ENCODE data around the gene CFAP99. TPM values are rescaled to one million over a fixed set of nuclear protein-coding genes. Genes with fewer than 3 reads are reported as not detected.

The CFAP99 gene
- total RNA-seq, 6 donors from 2014 or later = 0.57 to 24.7 (median 9.3) TPM

DNA sequence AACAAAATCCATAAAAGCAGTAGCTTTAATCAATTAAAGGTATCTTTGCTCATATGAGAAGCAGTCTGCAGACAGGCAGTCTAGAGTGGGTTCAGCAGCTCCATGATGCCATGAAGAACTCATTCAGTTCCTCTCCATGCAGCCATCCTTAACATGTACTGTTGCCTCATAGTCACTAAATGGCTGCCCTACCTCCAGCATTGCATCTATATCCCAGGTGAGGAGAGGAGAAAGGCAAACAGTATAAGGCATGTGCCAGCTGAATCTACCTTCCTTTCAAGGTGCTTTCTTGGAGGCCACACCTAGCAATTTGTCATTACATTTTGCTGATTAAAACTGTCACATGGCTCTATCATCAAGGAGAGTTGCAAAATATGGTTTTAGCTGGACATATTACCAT lies 13.2 kb downstream of the CFAP99 start:
- no peaks in the 10 kb centered on the region for H3K9me3 ChIP-seq
- no peak overlapping the region for H3K27ac ChIP-seq
- H3K36me3 ChIP-seq = no peaks in the 10 kb centered on the region
- DNase-seq (no peak), ATAC-seq (ENCODE audit: low FRiP score in 2 of 2) (no peak)
- H3K4me1 ChIP-seq = no peaks in the 10 kb centered on the region
- H3K27me3 ChIP-seq = no peaks in the 10 kb centered on the region
- no peak for TF ChIP-seq POLR2AphosphoS5 (IDR thresholded peaks at IDR 0.05)
- TF ChIP-seq CTCF (IDR thresholded peaks at IDR 0.05) = no peak
- TF ChIP-seq EP300 (IDR thresholded peaks at IDR 0.05) = no peak
- TF ChIP-seq POLR2A (IDR thresholded peaks at IDR 0.05) = no peak
- no peak overlapping the region for H3K4me3 ChIP-seq

- TF ChIP-seq POLR2A (IDR thresholded peaks at IDR 0.05) (no peak), CTCF (IDR thresholded peaks at IDR 0.05) (no peak), POLR2AphosphoS5 (IDR thresholded peaks at IDR 0.05) (no peak), EP300 (IDR thresholded peaks at IDR 0.05) (no peak)
- DNase-seq (peak in 1 of 2 donors; percentile 59), ATAC-seq (ENCODE audit: low FRiP score in 2 of 2) (no peak)
- Histone ChIP-seq H3K4me1 (no peaks in the 10 kb centered on the region), H3K4me3 (no peak overlapping the region), H3K9me3 (no peaks in the 10 kb centered on the region), H3K36me3 (no peaks in the 10 kb centered on the region), H3K27ac (no peak overlapping the region), H3K27me3 (no peaks in the 10 kb centered on the region)
- WGBS, 2 donors = 80 to 81% methylated on average over 3 to 16 of the region's 20 CpGs
Observed at GRCh38 chr4:2432991-2433530, 14.3 kb downstream of the CFAP99 start.

GRCh38 chr4:2433609-2434350 lies 15.0 kb downstream of the CFAP99 start:
- ATAC-seq (ENCODE audit: low FRiP score in 2 of 2) = no peak
- Histone ChIP-seq H3K9me3 (no peaks in the 10 kb centered on the region), H3K27ac (no peak overlapping the region), H3K27me3 (no peaks in the 10 kb centered on the region), H3K36me3 (no peaks in the 10 kb centered on the region), H3K4me1 (no peaks in the 10 kb centered on the region), H3K4me3 (no peak overlapping the region)
- DNase-seq = no peak
- TF ChIP-seq EP300 (IDR thresholded peaks at IDR 0.05) (no peak), POLR2AphosphoS5 (IDR thresholded peaks at IDR 0.05) (no peak), POLR2A (IDR thresholded peaks at IDR 0.05) (no peak), CTCF (IDR thresholded peaks at IDR 0.05) (no peak)
- WGBS, 2 donors = 74 to 82% methylated on average over 23 to 29 of the region's 29 CpGs

DNA sequence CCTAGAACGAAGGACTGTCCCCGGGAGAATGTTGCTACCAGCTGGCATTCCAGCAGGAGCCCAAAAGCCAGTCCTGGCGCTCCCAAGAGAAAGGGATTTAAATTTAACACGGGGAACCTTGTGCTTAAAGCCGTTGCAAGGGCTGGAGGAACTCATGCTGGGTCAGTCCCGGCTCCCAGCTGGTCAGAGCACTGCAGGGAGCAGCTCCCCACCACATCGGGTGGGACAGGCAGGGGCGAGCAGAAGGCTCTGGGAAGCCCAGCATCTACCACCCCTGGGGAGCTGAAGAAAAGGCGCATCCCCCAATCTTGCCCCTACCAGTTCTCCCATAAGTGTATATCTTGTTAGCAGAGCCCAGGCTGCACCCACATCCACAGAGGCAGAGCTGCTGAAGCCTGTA lies 15.7 kb downstream of the CFAP99 start:
- 63 to 64% methylated on average over 4 to 9 of the region's 9 CpGs for WGBS, 2 donors
- ATAC-seq (ENCODE audit: low FRiP score in 2 of 2) (no peak), DNase-seq (no peak)
- Histone ChIP-seq H3K27me3 (no peaks in the 10 kb centered on the region), H3K27ac (no peak overlapping the region), H3K4me1 (no peaks in the 10 kb centered on the region), H3K9me3 (no peaks in the 10 kb centered on the region), H3K4me3 (no peak overlapping the region), H3K36me3 (no peaks in the 10 kb centered on the region)
- TF ChIP-seq POLR2AphosphoS5 (IDR thresholded peaks at IDR 0.05) = no peak
- TF ChIP-seq CTCF (IDR thresholded peaks at IDR 0.05) = no peak
- TF ChIP-seq EP300 (IDR thresholded peaks at IDR 0.05) = no peak
- TF ChIP-seq POLR2A (IDR thresholded peaks at IDR 0.05) = no peak

DNA sequence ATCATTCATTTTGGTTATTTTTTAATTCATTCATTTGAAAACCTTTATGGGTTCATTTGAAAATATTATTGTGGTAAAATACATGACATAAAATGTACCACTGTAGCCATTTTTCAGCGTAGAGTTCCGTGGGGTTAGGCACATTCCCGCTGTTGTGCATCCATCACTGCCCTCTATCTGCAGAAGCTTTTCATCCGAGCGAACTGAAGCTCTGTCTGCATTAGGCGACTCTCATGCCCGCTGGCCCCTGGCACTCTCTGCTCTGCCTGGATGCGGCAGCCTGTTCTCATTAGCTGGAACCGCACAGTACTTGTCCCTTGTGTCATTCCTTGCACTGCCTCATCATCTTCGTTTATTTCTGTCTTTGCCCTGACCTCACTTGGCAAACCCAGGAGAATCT lies 17.5 kb downstream of the CFAP99 start:
- H3K9me3 ChIP-seq = no peaks in the 10 kb centered on the region
- no peaks in the 10 kb centered on the region for H3K4me1 ChIP-seq
- H3K36me3 ChIP-seq = no peaks in the 10 kb centered on the region
- ATAC-seq (ENCODE audit: low FRiP score in 2 of 2) = no peak
- WGBS, 2 donors = 60 to 69% methylated on average over 10 of the region's 10 CpGs
- no peaks in the 10 kb centered on the region for H3K27me3 ChIP-seq
- no peak for DNase-seq
- H3K4me3 ChIP-seq = no peak overlapping the region
- no peak overlapping the region for H3K27ac ChIP-seq
- no peak for TF ChIP-seq POLR2A (IDR thresholded peaks at IDR 0.05)
- TF ChIP-seq CTCF (IDR thresholded peaks at IDR 0.05) = no peak
- TF ChIP-seq POLR2AphosphoS5 (IDR thresholded peaks at IDR 0.05) = no peak
- TF ChIP-seq EP300 (IDR thresholded peaks at IDR 0.05) = no peak
